Measurements from ENCODE around the gene WFDC8. TPM values are rescaled to one million over a fixed set of nuclear protein-coding genes. Genes with fewer than 3 reads are reported as not detected.

The WFDC8 gene
- total RNA-seq, 4 donors from 2014 or later: not detected

- no peak for TF ChIP-seq CTCF (IDR thresholded peaks at IDR 0.05; ENCODE audit: low read depth)
Measured at GRCh38 chr20:45548410-45548809, 30.7 kb downstream of the WFDC8 start.

GRCh38 chr20:45547206-45547770 lies 31.8 kb downstream of the WFDC8 start, which contains the start of gene EPPIN:
Gene EPPIN, minus strand, starts transcription at chr20:45547401. Its CDS starts 44 bp downstream, at chr20:45547357.
- TF ChIP-seq CTCF (IDR thresholded peaks at IDR 0.05; ENCODE audit: low read depth): no peak

- TF ChIP-seq CTCF (IDR thresholded peaks at IDR 0.05; ENCODE audit: low read depth): no peak
Measured at GRCh38 chr20:45545754-45546453, 33.2 kb downstream of the WFDC8 start.

GRCh38 chr20:45545351-45545750 lies 33.7 kb downstream of the WFDC8 start:
- TF ChIP-seq CTCF (IDR thresholded peaks at IDR 0.05; ENCODE audit: low read depth): no peak

- TF ChIP-seq CTCF (IDR thresholded peaks at IDR 0.05; ENCODE audit: low read depth): no peak
Measured at GRCh38 chr20:45539382-45539781, 39.7 kb downstream of the WFDC8 start, which contains the start of gene WFDC6. Gene WFDC6, minus strand, starts transcription at chr20:45539482. Its CDS starts 75 bp downstream, at chr20:45539407.

GRCh38 chr20:45538209-45538799 lies 40.8 kb downstream of the WFDC8 start:
- no peak for TF ChIP-seq CTCF (IDR thresholded peaks at IDR 0.05; ENCODE audit: low read depth)

- no peak for TF ChIP-seq CTCF (IDR thresholded peaks at IDR 0.05; ENCODE audit: low read depth)
Measured at GRCh38 chr20:45527294-45527693, 51.8 kb downstream of the WFDC8 start.

Measured in subcutaneous adipose tissue (tissue), 4 donors.